HG03342 (cell line): ENCODE results near the gene ZNF101.

Source experiments
- ATAC-seq: cut with Tn5 transposase; IDR thresholded peaks from one replicate; pipeline ENCODE4 v1.9.1; 2021; ENCODE audit warnings: mild to moderate bottlenecking, moderate library complexity; ENCODE audit not compliant: unreplicated experiment

The ZNF101 gene

GRCh38 chr19:19704836-19705235 lies 36.2 kb downstream of the ZNF101 start:
- ATAC-seq, result no peak

DNA sequence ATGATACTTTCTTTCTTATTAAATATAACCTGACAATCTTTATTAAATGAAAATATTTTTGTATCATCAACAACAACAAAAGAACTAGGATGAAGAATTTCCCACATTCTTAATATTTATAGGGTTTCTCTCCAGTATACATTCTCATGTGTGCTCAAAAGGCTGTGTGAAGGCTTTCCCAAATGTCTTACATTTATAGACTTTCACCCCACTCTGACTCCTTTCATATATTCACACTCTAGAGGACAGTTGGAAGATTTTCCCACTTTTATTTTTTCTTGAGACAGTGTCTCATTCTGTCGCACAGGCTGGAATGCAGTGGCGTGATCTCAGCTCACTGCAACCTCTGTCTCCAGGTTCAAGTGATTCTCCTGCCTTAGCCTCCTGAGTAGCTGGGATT lies 41.9 kb downstream of the ZNF101 start:
- ATAC-seq, result no peak

GRCh38 chr19:19711306-19711933 lies 42.8 kb downstream of the ZNF101 start:
- ATAC-seq, result no peak

DNA sequence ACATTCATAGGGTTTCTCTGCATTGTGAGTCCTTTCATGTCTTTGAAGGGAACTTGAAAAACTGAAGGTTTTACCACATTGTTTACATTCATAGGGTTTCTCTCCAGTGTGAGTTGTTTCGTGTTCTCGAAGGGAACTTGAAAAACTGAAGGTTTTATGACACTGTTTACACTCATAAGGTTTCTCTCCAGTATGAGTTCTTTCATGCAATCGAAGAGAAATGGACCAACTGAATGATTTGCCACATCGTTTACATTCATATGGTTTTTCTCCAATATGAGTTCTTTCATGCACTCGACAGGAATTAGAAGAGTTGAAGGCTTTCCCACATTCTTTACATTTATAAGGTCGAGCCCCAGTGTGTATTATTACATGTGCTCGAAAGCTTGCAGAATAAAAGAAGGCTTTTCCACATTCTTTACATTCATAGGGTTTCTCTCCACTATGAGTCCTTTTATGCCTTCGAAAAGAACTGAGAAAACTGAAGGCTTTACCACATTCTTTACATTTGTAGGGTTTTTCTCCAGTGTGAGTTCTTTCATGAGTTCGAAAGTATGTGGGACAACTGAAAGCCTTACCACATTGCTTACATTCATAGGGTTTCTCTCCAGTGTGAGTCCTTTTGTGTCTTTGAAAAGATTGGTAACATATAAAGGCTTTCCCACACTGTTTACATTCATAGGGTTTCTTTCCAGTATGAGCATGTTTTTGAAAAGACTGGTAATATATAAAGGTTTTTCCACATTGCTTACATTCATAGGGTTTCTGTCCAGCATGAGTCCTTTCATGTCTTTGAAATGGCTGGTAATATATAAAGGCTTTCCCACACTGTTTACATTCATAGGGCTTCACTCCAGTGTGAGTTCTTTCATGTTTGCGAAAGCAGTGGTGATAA lies 43.5 kb downstream of the ZNF101 start:
- ATAC-seq, result no peak

DNA sequence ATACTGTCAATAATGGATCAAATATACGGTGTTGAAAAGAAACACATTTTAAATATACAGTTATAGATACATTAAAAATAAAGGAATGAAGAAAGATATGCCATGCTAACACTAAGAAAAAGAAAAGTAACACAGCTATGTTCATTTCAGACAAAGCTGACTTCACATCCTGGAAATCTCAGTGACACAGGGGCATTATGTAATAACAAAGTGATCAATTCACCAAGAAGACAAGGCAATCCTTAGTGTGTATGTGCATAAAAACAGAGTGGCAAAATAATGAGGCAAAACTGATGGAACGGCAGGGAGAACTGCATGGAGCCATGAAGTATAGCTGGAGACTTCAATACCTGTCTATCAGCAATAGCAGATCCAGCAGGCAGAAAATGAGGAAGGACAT lies 51.2 kb downstream of the ZNF101 start:
- ATAC-seq, result no peak

- no peak for ATAC-seq
These were observed 53.3 kb downstream of the ZNF101 start for GRCh38 chr19:19721896-19722295.

GRCh38 chr19:19732579-19733501 lies 64.2 kb downstream of the ZNF101 start, which contains the start of gene ZNF14:
ZNF14 (minus strand) TSS chr19:19733112; CDS start chr19:19732958, 154 bp downstream.
- peak; percentile 99 for ATAC-seq
